ENCODE data around the gene CA5A.
"Not testable (repeated sequence)": the region's sequence is repeated elsewhere in the genome, so short reads cannot be mapped to it uniquely, and the experiment has no call there.

DNA sequence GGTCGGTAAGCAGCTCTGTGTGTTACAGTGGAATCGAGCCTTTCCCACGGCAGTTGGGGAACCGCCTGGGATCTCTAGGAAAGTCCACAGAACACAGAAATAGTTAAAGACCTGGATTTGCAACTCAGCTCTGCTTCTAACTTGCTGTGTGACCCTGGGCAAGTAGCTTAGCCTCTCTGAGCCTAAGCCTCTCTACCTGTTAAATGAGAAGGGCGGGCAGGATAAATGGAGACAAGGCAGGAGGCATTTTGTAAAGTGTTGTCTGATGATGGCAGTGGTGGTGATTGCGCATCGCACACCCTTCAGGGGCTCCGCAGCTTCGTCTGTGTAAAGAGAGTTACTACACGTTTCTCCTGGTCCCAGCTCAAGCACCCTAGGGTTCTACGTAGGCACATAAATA is 28.2 kb downstream of the CA5A start:
- TF ChIP-seq POLR2A (IDR thresholded peaks at IDR 0.05), result not testable (repeated sequence)
- TF ChIP-seq, protein P1, sequence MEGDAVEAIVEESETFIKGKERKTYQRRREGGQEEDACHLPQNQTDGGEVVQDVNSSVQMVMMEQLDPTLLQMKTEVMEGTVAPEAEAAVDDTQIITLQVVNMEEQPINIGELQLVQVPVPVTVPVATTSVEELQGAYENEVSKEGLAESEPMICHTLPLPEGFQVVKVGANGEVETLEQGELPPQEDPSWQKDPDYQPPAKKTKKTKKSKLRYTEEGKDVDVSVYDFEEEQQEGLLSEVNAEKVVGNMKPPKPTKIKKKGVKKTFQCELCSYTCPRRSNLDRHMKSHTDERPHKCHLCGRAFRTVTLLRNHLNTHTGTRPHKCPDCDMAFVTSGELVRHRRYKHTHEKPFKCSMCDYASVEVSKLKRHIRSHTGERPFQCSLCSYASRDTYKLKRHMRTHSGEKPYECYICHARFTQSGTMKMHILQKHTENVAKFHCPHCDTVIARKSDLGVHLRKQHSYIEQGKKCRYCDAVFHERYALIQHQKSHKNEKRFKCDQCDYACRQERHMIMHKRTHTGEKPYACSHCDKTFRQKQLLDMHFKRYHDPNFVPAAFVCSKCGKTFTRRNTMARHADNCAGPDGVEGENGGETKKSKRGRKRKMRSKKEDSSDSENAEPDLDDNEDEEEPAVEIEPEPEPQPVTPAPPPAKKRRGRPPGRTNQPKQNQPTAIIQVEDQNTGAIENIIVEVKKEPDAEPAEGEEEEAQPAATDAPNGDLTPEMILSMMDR (IDR thresholded peaks at IDR 0.05 in 4 of 5, conservative IDR thresholded peaks at IDR 0.05 in 1 of 5), result not testable (repeated sequence)

Data from gastrocnemius medialis (tissue), 4 donors.